DOHH2 (cell line): ENCODE measurements around the gene KRT6B.

Source experiments
- EZH2phosphoT487 ChIP-seq: fragments of 200-600 bp; sonication (generic); IDR thresholded peaks from 2 replicates; pipeline ENCODE4 v1.6.1; 2017; ENCODE audit warnings: borderline replicate concordance, mild to moderate bottlenecking, antibody characterized with exemption, low read length, moderate library complexity, mixed read lengths
- TF ChIP-seq, protein P1 (sequence below): fragments of 200-600 bp; sonication (generic); IDR thresholded peaks from one replicate; pipeline ENCODE4 v1.5.1; 2014; ENCODE audit warnings: antibody characterized with exemption, mild to moderate bottlenecking, low read depth, low read length; ENCODE audit not compliant: poor library complexity, severe bottlenecking

DNA sequence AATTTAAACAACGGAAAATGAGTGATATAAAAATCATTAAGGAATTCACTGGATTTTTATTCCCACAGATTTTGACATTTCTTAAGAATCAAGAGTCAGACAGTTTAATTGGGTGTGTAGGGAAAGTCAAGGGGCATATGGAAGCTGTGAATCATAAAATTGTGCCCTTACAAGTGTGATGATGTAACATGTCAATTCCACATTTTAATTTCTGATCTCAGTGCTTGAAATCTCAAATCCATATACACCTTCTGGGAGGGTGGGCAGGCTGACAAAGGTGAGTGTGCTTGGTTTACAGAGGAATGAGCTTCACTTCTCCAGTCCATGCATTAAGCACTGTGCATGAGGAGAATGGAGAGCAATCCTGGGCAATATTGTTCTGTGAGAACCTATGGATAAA is 42.2 kb upstream of the KRT6B start:
- TF ChIP-seq, protein P1, sequence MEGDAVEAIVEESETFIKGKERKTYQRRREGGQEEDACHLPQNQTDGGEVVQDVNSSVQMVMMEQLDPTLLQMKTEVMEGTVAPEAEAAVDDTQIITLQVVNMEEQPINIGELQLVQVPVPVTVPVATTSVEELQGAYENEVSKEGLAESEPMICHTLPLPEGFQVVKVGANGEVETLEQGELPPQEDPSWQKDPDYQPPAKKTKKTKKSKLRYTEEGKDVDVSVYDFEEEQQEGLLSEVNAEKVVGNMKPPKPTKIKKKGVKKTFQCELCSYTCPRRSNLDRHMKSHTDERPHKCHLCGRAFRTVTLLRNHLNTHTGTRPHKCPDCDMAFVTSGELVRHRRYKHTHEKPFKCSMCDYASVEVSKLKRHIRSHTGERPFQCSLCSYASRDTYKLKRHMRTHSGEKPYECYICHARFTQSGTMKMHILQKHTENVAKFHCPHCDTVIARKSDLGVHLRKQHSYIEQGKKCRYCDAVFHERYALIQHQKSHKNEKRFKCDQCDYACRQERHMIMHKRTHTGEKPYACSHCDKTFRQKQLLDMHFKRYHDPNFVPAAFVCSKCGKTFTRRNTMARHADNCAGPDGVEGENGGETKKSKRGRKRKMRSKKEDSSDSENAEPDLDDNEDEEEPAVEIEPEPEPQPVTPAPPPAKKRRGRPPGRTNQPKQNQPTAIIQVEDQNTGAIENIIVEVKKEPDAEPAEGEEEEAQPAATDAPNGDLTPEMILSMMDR = no peak
- TF ChIP-seq EZH2phosphoT487 = no peak
